Retinal pigment epithelial cell (primary cell): ENCODE data around the gene LRP4.

Experiments used
- DNase-seq: peaks from one replicate; pipeline ENCODE4 v3.0.0-alpha.2; 2010; ENCODE audit warnings: low read depth
- H3K4me3 ChIP-seq: 2 replicates; pipeline ENCODE4 v1.5.1; 2011; ENCODE audit warnings: mild to moderate bottlenecking, low read length, control low read depth, moderate library complexity
- CTCF ChIP-seq: conservative IDR thresholded peaks from 2 replicates; pipeline ENCODE4 v1.5.1; 2011; ENCODE audit warnings: low read depth, low read length, control low read depth, inconsistent platforms

LRP4 gene

GRCh38 chr11:46912526-46913150 is 5.7 kb downstream of the LRP4 start:
- peak overlapping the region; percentile 37 for H3K4me3 ChIP-seq
- TF ChIP-seq CTCF, result no peak
- DNase-seq, result no peak

GRCh38 chr11:46907606-46908005 is 10.7 kb downstream of the LRP4 start:
- no peak for TF ChIP-seq CTCF
- DNase-seq, result no peak
- H3K4me3 ChIP-seq, result no peak overlapping the region

GRCh38 chr11:46906609-46907041 is 11.7 kb downstream of the LRP4 start:
- no peak overlapping the region for H3K4me3 ChIP-seq
- TF ChIP-seq CTCF, result no peak
- DNase-seq, result no peak

- no peak for DNase-seq
- TF ChIP-seq CTCF, result no peak
- H3K4me3 ChIP-seq, result no peak overlapping the region
Observed at GRCh38 chr11:46905806-46906205, 12.5 kb downstream of the LRP4 start.

- no peak for TF ChIP-seq CTCF
- no peak overlapping the region for H3K4me3 ChIP-seq
- no peak for DNase-seq
Observed at GRCh38 chr11:46903846-46904245, 14.5 kb downstream of the LRP4 start.

GRCh38 chr11:46902694-46903093 is 15.7 kb downstream of the LRP4 start:
- TF ChIP-seq CTCF, result no peak
- H3K4me3 ChIP-seq, result no peak overlapping the region
- DNase-seq, result no peak

GRCh38 chr11:46901156-46901555 is 17.2 kb downstream of the LRP4 start:
- H3K4me3 ChIP-seq, result no peak overlapping the region
- TF ChIP-seq CTCF, result no peak
- DNase-seq, result no peak
